Neuronal stem cell (in vitro differentiated cells): Measurements from ENCODE around the gene RPL27A.

ENCODE experiments used
- DNase-seq: peaks from one replicate; pipeline ENCODE4 v3.0.0-alpha.2; 2013; ENCODE audit warnings: low spot score
- H2AFZ ChIP-seq: one replicate; pipeline ENCODE4 v1.6.1; 2013; ENCODE audit warnings: mild to moderate bottlenecking, low read length, inconsistent platforms
- H2AK5ac ChIP-seq: 2 replicates; pipeline ENCODE4 v1.6.1; 2013; ENCODE audit warnings: low read depth, mild to moderate bottlenecking, inconsistent platforms, low read length, moderate library complexity, mixed read lengths
- H2BK120ac ChIP-seq: 2 replicates; pipeline ENCODE4 v1.6.1; 2013; ENCODE audit warnings: low read depth, mild to moderate bottlenecking, inconsistent platforms, low read length, moderate library complexity, mixed read lengths
- H2BK12ac ChIP-seq: one replicate; pipeline ENCODE4 v1.6.1; 2013; ENCODE audit warnings: low read length, inconsistent platforms
- H2BK15ac ChIP-seq: 2 replicates; pipeline ENCODE4 v1.6.1; 2013; ENCODE audit warnings: mild to moderate bottlenecking, low read length, inconsistent platforms, mixed read lengths
- H2BK5ac ChIP-seq: one replicate; pipeline ENCODE4 v1.6.1; 2013; ENCODE audit warnings: inconsistent platforms, mild to moderate bottlenecking, low read length, moderate library complexity
- H3K14ac ChIP-seq: one replicate; pipeline ENCODE4 v1.6.1; 2013; ENCODE audit warnings: low read length, inconsistent platforms
- H3K18ac ChIP-seq: 2 replicates; pipeline ENCODE4 v1.6.1; 2013; ENCODE audit warnings: low read length, inconsistent platforms
- H3K23ac ChIP-seq: 2 replicates; pipeline ENCODE4 v1.6.1; 2013; ENCODE audit warnings: low read depth, mild to moderate bottlenecking, mixed read lengths, low read length, inconsistent platforms; ENCODE audit not compliant: poor library complexity
- H3K27ac ChIP-seq: replicated peaks from 3 replicates; pipeline ENCODE4 v1.5.1; 2013; ENCODE audit warnings: low read length, inconsistent platforms
- H3K27me3 ChIP-seq, 3 experiments: 2 replicates each; pipeline ENCODE4 v1.6.1; 2013; ENCODE audit warnings: low read length in 3 of 3, mild to moderate bottlenecking in 2 of 3, inconsistent platforms in 1 of 3, low read depth in 1 of 3, mixed read lengths in 1 of 3, moderate library complexity in 1 of 3; ENCODE audit not compliant: control insufficient read depth in 3 of 3, insufficient read depth in 3 of 3
- H3K36me3 ChIP-seq, 2 donors: replicated peaks in 1 of 2; 2 replicates each; pipeline ENCODE4 v1.6.1; 2013; ENCODE audit warnings: low read length in 2 of 2; ENCODE audit not compliant: control insufficient read depth in 2 of 2, insufficient read depth in 2 of 2
- H3K4ac ChIP-seq: 2 replicates; pipeline ENCODE4 v1.6.1; 2013; ENCODE audit warnings: inconsistent platforms, mild to moderate bottlenecking, low read length, moderate library complexity
- H3K4me1 ChIP-seq, 2 donors: 1 replicate in 1 of 2; 2 replicates in 1 of 2; pipeline ENCODE4 v1.6.1; 2013; ENCODE audit warnings: low read length in 2 of 2, low read depth in 1 of 2; ENCODE audit not compliant: control insufficient read depth in 2 of 2, insufficient read depth in 1 of 2
- H3K4me2 ChIP-seq: one replicate; pipeline ENCODE4 v1.6.1; 2013; ENCODE audit warnings: mild to moderate bottlenecking, low read length, inconsistent platforms; ENCODE audit not compliant: insufficient read depth, poor library complexity, severe bottlenecking
- H3K4me3 ChIP-seq, 2 donors: 2 replicates each; pipeline ENCODE4 v1.5.1; 2013; ENCODE audit warnings: low read length in 2 of 2, mild to moderate bottlenecking in 2 of 2, inconsistent platforms in 1 of 2, moderate library complexity in 1 of 2
- H3K79me1 ChIP-seq: one replicate; pipeline ENCODE4 v1.6.1; 2013; ENCODE audit warnings: low read depth, mild to moderate bottlenecking, inconsistent platforms, low read length, moderate library complexity
- H3K9ac ChIP-seq: one replicate; pipeline ENCODE4 v1.6.1; 2013; ENCODE audit warnings: mild to moderate bottlenecking, low read depth, low read length, inconsistent platforms; ENCODE audit not compliant: poor library complexity
- H3K9me3 ChIP-seq, 2 donors: replicated peaks in 1 of 2; 2 replicates each; pipeline versions ENCODE3 to v1.6.1; 2013; ENCODE audit warnings: low read length in 2 of 2, mild to moderate bottlenecking in 2 of 2, inconsistent platforms in 1 of 2, low read depth in 1 of 2, mixed read lengths in 1 of 2, moderate library complexity in 1 of 2; ENCODE audit not compliant: control insufficient read depth in 2 of 2, insufficient read depth in 1 of 2
- H4K8ac ChIP-seq: one replicate; pipeline ENCODE4 v1.6.1; 2013; ENCODE audit warnings: low read depth, mild to moderate bottlenecking, inconsistent platforms, low read length, moderate library complexity
- H4K91ac ChIP-seq: one replicate; pipeline ENCODE4 v1.6.1; 2013; ENCODE audit warnings: low read length, low read depth, mild to moderate bottlenecking, inconsistent platforms; ENCODE audit not compliant: poor library complexity
- WGBS, 2 donors: extraction: QIAGEN DNeasy Blood & Tissue Kit; methylation state at CpG; one replicate each; pipeline ENCODE4 v1.1.7; 2013; ENCODE audit warnings: missing lambda C conversion rate in 2 of 2, mixed read lengths in 1 of 2; ENCODE audit not compliant: insufficient read length in 2 of 2, insufficient replicate concordance in 1 of 2; ENCODE audit errors: extremely low coverage in 2 of 2; 5-methylcytosine and 5-hydroxymethylcytosine counted together

Gene RPL27A

GRCh38 chr11:8713760-8714454, 31.3 kb downstream of the RPL27A start:
- Histone ChIP-seq H2BK5ac (no peak overlapping the region), H3K4me3 (no peak overlapping the region), H3K4me1 (peaks cover 6 to 10% of the 10 kb centered on the region in 2 donors), H3K36me3 (peaks cover 39 to 93% of the 10 kb centered on the region in 2 donors), H3K27me3 (no peaks in the 10 kb centered on the region), H3K4ac (no peak overlapping the region), H3K9me3 (no peaks in the 10 kb centered on the region), H3K18ac (no peak overlapping the region), H3K14ac (no peak overlapping the region), H4K8ac (no peak overlapping the region), H3K27ac (no peak overlapping the region), H3K9ac (no peak overlapping the region), H3K23ac (no peak overlapping the region), H2AFZ (no peak overlapping the region), H2BK15ac (no peak overlapping the region), H2BK120ac (no peak overlapping the region), H3K4me2 (no peak overlapping the region), H2BK12ac (no peak overlapping the region), H4K91ac (no peak overlapping the region), H2AK5ac (no peak overlapping the region), H3K79me1 (no peaks in the 10 kb centered on the region)
- no CpG with 5 or more reads among the region's 8 CpGs for WGBS, 2 donors
- no peak for DNase-seq

- H3K27me3 ChIP-seq = no peaks in the 10 kb centered on the region
- no peak overlapping the region for H2AK5ac ChIP-seq
- H3K18ac ChIP-seq = no peak overlapping the region
- H2BK15ac ChIP-seq = no peak overlapping the region
- H2BK5ac ChIP-seq = no peak overlapping the region
- H3K4me3 ChIP-seq = no peak overlapping the region
- no peak overlapping the region for H2AFZ ChIP-seq
- H4K8ac ChIP-seq = no peak overlapping the region
- WGBS, 2 donors = no CpG with 5 or more reads among the region's 4 CpGs
- H3K14ac ChIP-seq = no peak overlapping the region
- no peak overlapping the region for H2BK120ac ChIP-seq
- H3K4me2 ChIP-seq = no peak overlapping the region
- no peak overlapping the region for H2BK12ac ChIP-seq
- peaks cover 8 to 11% of the 10 kb centered on the region in 2 donors for H3K4me1 ChIP-seq
- H3K36me3 ChIP-seq = peaks cover 38 to 89% of the 10 kb centered on the region in 2 donors
- no peak overlapping the region for H3K4ac ChIP-seq
- H3K23ac ChIP-seq = no peak overlapping the region
- no peak overlapping the region for H4K91ac ChIP-seq
- no peak for DNase-seq
- H3K79me1 ChIP-seq = no peaks in the 10 kb centered on the region
- no peak overlapping the region for H3K9ac ChIP-seq
- no peak overlapping the region for H3K27ac ChIP-seq
- H3K9me3 ChIP-seq = no peaks in the 10 kb centered on the region
Observed at GRCh38 chr11:8714622-8715225, 32.1 kb downstream of the RPL27A start.

- no peak overlapping the region for H2BK12ac ChIP-seq
- peaks cover 8 to 11% of the 10 kb centered on the region in 2 donors for H3K4me1 ChIP-seq
- no CpG with 5 or more reads among the region's 15 CpGs for WGBS, 2 donors
Observed at GRCh38 chr11:8715501-8715900, 32.9 kb downstream of the RPL27A start.

GRCh38 chr11:8717544-8717875, 34.9 kb downstream of the RPL27A start:
- no peak overlapping the region for H2BK12ac ChIP-seq
- no peak for DNase-seq
- no peak overlapping the region for H2AFZ ChIP-seq
- no peaks in the 10 kb centered on the region for H3K79me1 ChIP-seq
- H4K8ac ChIP-seq = no peak overlapping the region
- H3K18ac ChIP-seq = no peak overlapping the region
- H3K36me3 ChIP-seq = peaks cover 26 to 72% of the 10 kb centered on the region in 2 donors
- H3K9me3 ChIP-seq = no peaks in the 10 kb centered on the region
- no peak overlapping the region for H3K4ac ChIP-seq
- H2BK5ac ChIP-seq = no peak overlapping the region
- H3K14ac ChIP-seq = no peak overlapping the region
- no peak overlapping the region for H3K4me2 ChIP-seq
- peak overlapping the region; percentile 11 for H3K27ac ChIP-seq
- no peak overlapping the region for H3K4me3 ChIP-seq
- no peak overlapping the region for H3K9ac ChIP-seq
- no peak overlapping the region for H3K23ac ChIP-seq
- peaks cover 11 to 26% of the 10 kb centered on the region in 2 donors for H3K4me1 ChIP-seq
- no peaks in the 10 kb centered on the region for H3K27me3 ChIP-seq
- no peak overlapping the region for H2BK15ac ChIP-seq
- no peak overlapping the region for H2AK5ac ChIP-seq
- H4K91ac ChIP-seq = no peak overlapping the region
- WGBS, 2 donors = no CpG with 5 or more reads among the region's 9 CpGs
- no peak overlapping the region for H2BK120ac ChIP-seq

More at GRCh38 chr11:8715501-8715900, 32.9 kb downstream of the RPL27A start:
- H3K36me3 ChIP-seq = peaks cover 38 to 82% of the 10 kb centered on the region in 2 donors
- no peak overlapping the region for H2BK15ac ChIP-seq
- H3K4me2 ChIP-seq = no peak overlapping the region
- no peaks in the 10 kb centered on the region for H3K9me3 ChIP-seq
- H3K23ac ChIP-seq = peak overlapping the region; percentile 23
- H3K27ac ChIP-seq = no peak overlapping the region
- no peak overlapping the region for H3K9ac ChIP-seq
- no peak overlapping the region for H3K18ac ChIP-seq
- no peak for DNase-seq
- no peak overlapping the region for H4K8ac ChIP-seq
- H3K79me1 ChIP-seq = no peaks in the 10 kb centered on the region
- no peak overlapping the region for H3K4me3 ChIP-seq
- H2BK5ac ChIP-seq = no peak overlapping the region
- no peak overlapping the region for H3K4ac ChIP-seq
- H4K91ac ChIP-seq = no peak overlapping the region
- no peak overlapping the region for H2AFZ ChIP-seq
- H3K27me3 ChIP-seq = no peaks in the 10 kb centered on the region
- no peak overlapping the region for H2AK5ac ChIP-seq
- H3K14ac ChIP-seq = no peak overlapping the region
- H2BK120ac ChIP-seq = no peak overlapping the region
